Astrocyte of the cerebellum (primary cell): ENCODE data around the gene POLE4.

Experiments
- DNase-seq: peaks from one replicate; pipeline ENCODE4 v3.0.0-alpha.2; 2011; ENCODE audit warnings: low read depth
- H3K4me3 ChIP-seq: 2 replicates; pipeline ENCODE4 v1.5.1; 2011; ENCODE audit warnings: mild to moderate bottlenecking, low read depth, low read length, moderate library complexity
- in situ Hi-C: cut with HindIII; loops from 2 replicates; pipeline ENCODE4 v1.10.0; 2017; ENCODE audit warnings: low sequenced_read_pairs
- TF ChIP-seq, protein P1 (sequence below): IDR thresholded peaks from 2 replicates; pipeline ENCODE4 v1.5.1; 2012; ENCODE audit warnings: low read length, low read depth, moderate library complexity, mild to moderate bottlenecking; ENCODE audit errors: missing control alignments

Gene POLE4

DNA sequence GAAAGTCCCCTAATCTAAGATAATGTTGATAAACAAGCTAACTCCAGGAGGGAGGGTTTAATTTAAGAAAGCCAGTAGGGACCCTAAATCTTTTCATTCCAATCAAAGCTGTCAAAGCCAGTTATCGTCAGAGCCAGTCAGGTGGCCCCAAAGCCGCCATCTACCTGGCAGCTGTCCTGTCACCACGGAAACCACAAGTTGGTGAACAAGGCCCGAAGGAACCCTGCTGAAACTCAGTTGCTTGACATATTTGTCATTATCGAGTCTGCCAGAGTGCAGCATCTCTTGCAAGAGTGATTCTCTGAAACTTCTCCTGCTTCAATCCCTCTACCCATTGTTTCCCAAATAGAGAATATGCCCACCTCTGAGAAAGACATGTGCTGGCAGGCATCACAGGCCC lies 30.8 kb upstream of the POLE4 start:
- no peak overlapping the region for H3K4me3 ChIP-seq
- no peak for DNase-seq
- in situ Hi-C loops, result loop anchor here (25.0 kb wide), 1 partner anchor 485 kb away; no protein-coding TSS in a partner anchor
- TF ChIP-seq, protein P1, sequence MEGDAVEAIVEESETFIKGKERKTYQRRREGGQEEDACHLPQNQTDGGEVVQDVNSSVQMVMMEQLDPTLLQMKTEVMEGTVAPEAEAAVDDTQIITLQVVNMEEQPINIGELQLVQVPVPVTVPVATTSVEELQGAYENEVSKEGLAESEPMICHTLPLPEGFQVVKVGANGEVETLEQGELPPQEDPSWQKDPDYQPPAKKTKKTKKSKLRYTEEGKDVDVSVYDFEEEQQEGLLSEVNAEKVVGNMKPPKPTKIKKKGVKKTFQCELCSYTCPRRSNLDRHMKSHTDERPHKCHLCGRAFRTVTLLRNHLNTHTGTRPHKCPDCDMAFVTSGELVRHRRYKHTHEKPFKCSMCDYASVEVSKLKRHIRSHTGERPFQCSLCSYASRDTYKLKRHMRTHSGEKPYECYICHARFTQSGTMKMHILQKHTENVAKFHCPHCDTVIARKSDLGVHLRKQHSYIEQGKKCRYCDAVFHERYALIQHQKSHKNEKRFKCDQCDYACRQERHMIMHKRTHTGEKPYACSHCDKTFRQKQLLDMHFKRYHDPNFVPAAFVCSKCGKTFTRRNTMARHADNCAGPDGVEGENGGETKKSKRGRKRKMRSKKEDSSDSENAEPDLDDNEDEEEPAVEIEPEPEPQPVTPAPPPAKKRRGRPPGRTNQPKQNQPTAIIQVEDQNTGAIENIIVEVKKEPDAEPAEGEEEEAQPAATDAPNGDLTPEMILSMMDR, result no peak

DNA sequence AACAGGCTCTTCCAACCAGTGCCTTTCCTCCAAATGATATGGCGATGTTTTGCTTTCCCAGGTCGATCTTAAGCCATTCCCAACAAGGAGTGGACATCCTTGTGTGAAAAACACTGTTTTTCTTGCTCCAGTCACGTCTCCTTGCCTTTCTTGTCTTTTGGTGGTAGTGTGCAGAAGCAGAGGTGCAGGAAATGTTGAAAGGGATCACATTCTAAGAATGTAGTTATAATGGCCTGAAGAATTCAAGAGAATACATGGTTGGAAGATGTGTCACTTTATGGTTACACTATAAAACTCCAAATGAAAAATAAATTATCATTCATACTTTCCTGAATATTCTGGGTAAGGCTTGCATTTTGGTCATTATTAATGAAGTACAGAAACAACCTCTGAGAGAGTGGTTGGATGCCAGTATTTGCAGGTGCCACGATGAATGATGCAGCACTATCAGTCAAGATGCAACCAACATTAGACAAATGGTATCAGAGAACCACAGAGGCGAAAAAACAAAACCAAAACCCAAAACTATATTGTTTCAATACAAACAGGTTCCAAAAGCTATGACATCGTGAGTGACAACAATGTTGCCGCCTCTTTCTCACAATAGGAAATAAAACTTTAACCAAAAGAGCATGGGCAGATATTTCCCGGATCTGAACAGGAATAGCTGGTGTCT lies 27.5 kb upstream of the POLE4 start:
- TF ChIP-seq, protein P1, result no peak
- DNase-seq, result no peak
- in situ Hi-C loops, result loop anchor here (25.0 kb wide), 1 partner anchor 481 kb away; no protein-coding TSS in a partner anchor
- H3K4me3 ChIP-seq, result no peak overlapping the region

DNA sequence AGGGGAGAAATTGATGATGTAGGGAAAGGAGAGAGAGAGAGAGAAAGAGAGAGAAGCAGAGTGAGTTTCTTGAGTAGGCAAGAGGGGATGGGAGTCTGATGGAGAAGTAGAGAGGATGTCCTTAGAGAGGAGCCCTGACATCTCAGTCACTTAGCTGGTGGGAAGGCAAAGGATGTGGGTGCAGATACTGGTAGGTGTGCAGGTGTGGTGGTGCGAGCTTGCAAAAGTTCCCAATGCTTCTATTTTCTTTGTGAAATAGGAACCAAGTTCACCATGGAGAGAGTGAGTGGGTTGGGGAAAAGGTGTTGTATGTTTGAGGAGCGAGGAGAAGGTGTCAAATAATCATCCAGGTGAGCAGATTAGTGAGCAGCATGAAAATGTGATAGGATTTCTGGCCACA lies 26.5 kb upstream of the POLE4 start:
- H3K4me3 ChIP-seq, result no peak overlapping the region
- DNase-seq, result no peak
- in situ Hi-C loops, result loop anchor here (25.0 kb wide), 1 partner anchor 480 kb away; no protein-coding TSS in a partner anchor
- TF ChIP-seq, protein P1, result no peak

DNA sequence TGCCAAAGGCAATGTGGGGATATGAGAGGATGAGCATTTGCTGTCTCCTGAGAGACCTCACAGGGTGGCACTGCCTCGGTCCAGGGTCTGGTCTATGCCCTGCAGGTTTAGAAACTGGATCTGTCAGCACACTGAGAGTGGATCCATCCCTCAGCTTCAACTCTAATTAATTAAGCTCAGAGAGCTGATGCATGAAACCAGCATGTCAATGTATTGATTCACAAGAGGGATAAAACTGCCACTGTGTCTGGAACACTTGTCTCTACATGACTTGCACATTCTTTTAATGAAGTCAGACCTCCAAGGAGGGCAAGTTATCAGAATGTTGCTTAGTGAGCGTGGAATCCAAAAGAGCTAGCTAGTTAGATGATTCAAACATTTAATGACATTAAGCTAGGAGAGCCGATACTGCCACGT lies 22.5 kb upstream of the POLE4 start:
- H3K4me3 ChIP-seq, result no peak overlapping the region
- TF ChIP-seq, protein P1, result no peak
- no peak for DNase-seq
- in situ Hi-C loops, result loop anchor here (25.0 kb wide), 1 partner anchor 476 kb away; no protein-coding TSS in a partner anchor

- H3K4me3 ChIP-seq, result no peak overlapping the region
- no peak for DNase-seq
- TF ChIP-seq, protein P1, result no peak
- in situ Hi-C loops, result loop anchor here (25.0 kb wide), 1 partner anchor 475 kb away; no protein-coding TSS in a partner anchor
Observed at GRCh38 chr2:74937221-74937880, 21.1 kb upstream of the POLE4 start.

DNA sequence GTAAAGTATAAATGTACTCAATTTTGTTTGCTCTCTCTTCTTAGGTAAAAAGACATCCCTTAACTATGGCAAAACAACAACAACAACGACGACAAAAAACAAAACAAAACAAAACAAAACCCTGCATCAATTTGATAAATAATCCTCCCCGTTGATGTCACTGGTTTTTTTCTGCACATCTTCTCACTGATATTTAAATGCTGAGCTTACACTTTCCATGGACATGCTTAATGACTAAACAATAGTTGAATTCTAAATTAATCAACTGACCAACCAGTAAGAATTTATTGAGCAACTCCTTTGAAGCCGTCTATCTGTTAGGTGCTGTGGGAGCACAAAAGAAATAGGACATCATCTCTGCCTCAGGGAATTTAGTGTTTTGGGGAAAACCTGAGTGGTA lies 20.2 kb upstream of the POLE4 start:
- H3K4me3 ChIP-seq, result no peak overlapping the region
- TF ChIP-seq, protein P1, result no peak
- DNase-seq, result no peak
- in situ Hi-C loops, result loop anchor here (25.0 kb wide), 1 partner anchor 474 kb away; no protein-coding TSS in a partner anchor
